Keratinocyte (primary cell): ENCODE results near the gene NR3C2. TPM values are rescaled to one million over a fixed set of nuclear protein-coding genes. Genes with fewer than 3 reads are reported as not detected.

Source experiments
- DNase-seq: peaks from one replicate; pipeline ENCODE4 v3.0.0-alpha.2; 2011; ENCODE audit warnings: low read depth, missing footprints, low spot score
- FAIRE-seq: peaks from 2 replicates; lab custom pipeline; 2011; peaks lifted over from hg19 to GRCh38; lab: Jason Lieb, UNC
- H2AFZ ChIP-seq: 2 replicates; pipeline ENCODE4 v1.6.0; 2012; ENCODE audit warnings: low read length, control low read depth, inconsistent platforms; ENCODE audit not compliant: control insufficient read depth
- H3K27ac ChIP-seq: 2 replicates; pipeline ENCODE4 v1.5.1; 2011; ENCODE audit warnings: low read length; ENCODE audit not compliant: control insufficient read depth, insufficient read depth
- H3K27me3 ChIP-seq: 3 replicates; pipeline ENCODE4 v1.6.0; 2011; ENCODE audit warnings: low read length; ENCODE audit not compliant: control insufficient read depth, insufficient read depth; ENCODE audit errors: extremely low read depth
- H3K36me3 ChIP-seq, 2 experiments: 2 replicates in 1 of 2; 3 replicates in 1 of 2; pipeline ENCODE4 v1.5.1; 2011; ENCODE audit warnings: low read length in 2 of 2, mild to moderate bottlenecking in 1 of 2; ENCODE audit not compliant: control insufficient read depth in 2 of 2, insufficient read depth in 2 of 2; ENCODE audit errors: extremely low read depth in 1 of 2
- H3K4me1 ChIP-seq: 3 replicates; pipeline ENCODE4 v1.5.1; 2011; ENCODE audit warnings: low read length; ENCODE audit not compliant: control insufficient read depth, insufficient read depth; ENCODE audit errors: extremely low read depth
- H3K4me2 ChIP-seq: 3 replicates; pipeline ENCODE4 v1.6.0; 2011; ENCODE audit warnings: low read depth, low read length; ENCODE audit not compliant: control insufficient read depth, insufficient read depth; ENCODE audit errors: extremely low read depth
- H3K4me3 ChIP-seq, 3 experiments: fragments of 200-600 bp in 1 of 3; sonication (generic) in 1 of 3; 2 replicates in 2 of 3; 3 replicates in 1 of 3; pipeline ENCODE4 v1.5.1; 2011 to 2016; ENCODE audit warnings: low read length in 3 of 3, mild to moderate bottlenecking in 3 of 3, control low read depth in 2 of 3, inconsistent platforms in 1 of 3, low read depth in 1 of 3, mixed read lengths in 1 of 3, mixed run types in 1 of 3, moderate library complexity in 1 of 3; ENCODE audit not compliant: control insufficient read depth in 2 of 3, insufficient read depth in 2 of 3; ENCODE audit errors: extremely low read depth in 1 of 3
- H3K79me2 ChIP-seq: 2 replicates; pipeline ENCODE4 v1.6.0; 2012; ENCODE audit warnings: low read length; ENCODE audit not compliant: control insufficient read depth, insufficient read depth
- H3K9ac ChIP-seq: 3 replicates; pipeline ENCODE4 v1.6.0; 2011; ENCODE audit warnings: low read length; ENCODE audit not compliant: control insufficient read depth, insufficient read depth; ENCODE audit errors: extremely low read depth
- H3K9me1 ChIP-seq: 3 replicates; pipeline ENCODE4 v1.6.0; 2011; ENCODE audit warnings: low read length; ENCODE audit not compliant: control insufficient read depth, insufficient read depth; ENCODE audit errors: extremely low read depth
- H3K9me3 ChIP-seq: 2 replicates; pipeline ENCODE4 v1.5.1; 2012; ENCODE audit warnings: low read depth, low read length; ENCODE audit not compliant: control insufficient read depth
- H4K20me1 ChIP-seq: 3 replicates; pipeline ENCODE4 v1.6.0; 2011; ENCODE audit warnings: low read length; ENCODE audit not compliant: control insufficient read depth, insufficient read depth; ENCODE audit errors: extremely low read depth
- EZH2 ChIP-seq: IDR thresholded peaks from one replicate; pipeline ENCODE4 v1.6.1; 2012; ENCODE audit warnings: inconsistent platforms, mild to moderate bottlenecking, low read length, moderate library complexity
- dilution Hi-C: fragments of 300-500 bp; cut with MboI; formaldehyde crosslinking; loops from one replicate; pipeline ENCODE4 v1.7.0; 2020; ENCODE audit warnings: low sequenced_read_pairs; ENCODE audit not compliant: extremely low pct_ligation_motif_present
- polyA plus RNA-seq, 5 experiments: library from polyadenylated mRNA; depleted of rRNA in 3 of 5; stranded (reverse) in 3 of 5; stranded (forward) in 1 of 5; unstranded in 1 of 5; fragments of >200 nt; gene quantifications; 1 replicate in 1 of 5; 2 replicates in 3 of 5; 3 replicates in 1 of 5; pipeline versions ENCODE4 v1.2.1 to v1.2.3, GENCODE V29; 2011 to 2012; ENCODE audit warnings: missing spikeins in 2 of 5, low read depth in 1 of 5, low replicate concordance in 1 of 5
- TF ChIP-seq, protein P1 (sequence below), 3 experiments: IDR thresholded peaks in 1 of 3; conservative IDR thresholded peaks in 1 of 3; optimal IDR thresholded peaks in 1 of 3; 2 replicates in 2 of 3; 3 replicates in 1 of 3; pipeline versions ENCODE3 to v1.5.1; 2011; ENCODE audit warnings: low read length in 3 of 3, mild to moderate bottlenecking in 3 of 3, moderate library complexity in 2 of 3, control low read depth in 1 of 3, inconsistent platforms in 1 of 3; ENCODE audit not compliant: insufficient read depth in 2 of 3; ENCODE audit errors: extremely low read depth in 1 of 3

The NR3C2 gene
- polyA plus RNA-seq, 1 donor (not counting 4 experiments of a cell fraction or from before 2014, with no cell fraction given): 1.5 TPM

DNA sequence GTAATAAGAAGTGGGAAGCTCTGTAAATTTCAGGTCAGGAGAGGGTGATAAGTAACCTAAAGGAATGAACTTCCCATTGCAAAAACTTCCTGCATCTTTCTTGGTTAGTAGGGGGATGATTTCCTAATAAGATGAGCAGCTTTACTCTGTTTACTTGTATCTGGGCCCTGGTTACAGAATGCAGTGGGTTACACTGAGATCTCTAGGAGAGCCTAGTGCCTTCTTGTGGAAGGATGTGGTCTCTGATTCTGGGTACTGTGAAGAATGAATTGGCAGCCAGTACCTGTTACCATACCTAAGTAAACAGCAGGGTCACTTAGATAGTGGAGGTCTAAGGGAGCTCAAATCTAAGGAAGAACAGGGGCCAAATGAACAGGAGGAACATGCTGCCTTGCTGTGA, 389.8 kb downstream of the NR3C2 start:
- no peak overlapping the region for H3K9ac ChIP-seq
- H3K9me1 ChIP-seq: no peaks in the 10 kb centered on the region
- no peaks in the 10 kb centered on the region for H3K79me2 ChIP-seq
- H2AFZ ChIP-seq: no peak overlapping the region
- dilution Hi-C loops: no loop called here
- no peak overlapping the region for H3K27ac ChIP-seq
- H3K36me3 ChIP-seq: peaks cover 0 to 6% of the 10 kb centered on the region in 2 experiments
- H3K4me2 ChIP-seq: no peak overlapping the region
- no peak for DNase-seq
- no peak for TF ChIP-seq EZH2
- TF ChIP-seq, protein P1, sequence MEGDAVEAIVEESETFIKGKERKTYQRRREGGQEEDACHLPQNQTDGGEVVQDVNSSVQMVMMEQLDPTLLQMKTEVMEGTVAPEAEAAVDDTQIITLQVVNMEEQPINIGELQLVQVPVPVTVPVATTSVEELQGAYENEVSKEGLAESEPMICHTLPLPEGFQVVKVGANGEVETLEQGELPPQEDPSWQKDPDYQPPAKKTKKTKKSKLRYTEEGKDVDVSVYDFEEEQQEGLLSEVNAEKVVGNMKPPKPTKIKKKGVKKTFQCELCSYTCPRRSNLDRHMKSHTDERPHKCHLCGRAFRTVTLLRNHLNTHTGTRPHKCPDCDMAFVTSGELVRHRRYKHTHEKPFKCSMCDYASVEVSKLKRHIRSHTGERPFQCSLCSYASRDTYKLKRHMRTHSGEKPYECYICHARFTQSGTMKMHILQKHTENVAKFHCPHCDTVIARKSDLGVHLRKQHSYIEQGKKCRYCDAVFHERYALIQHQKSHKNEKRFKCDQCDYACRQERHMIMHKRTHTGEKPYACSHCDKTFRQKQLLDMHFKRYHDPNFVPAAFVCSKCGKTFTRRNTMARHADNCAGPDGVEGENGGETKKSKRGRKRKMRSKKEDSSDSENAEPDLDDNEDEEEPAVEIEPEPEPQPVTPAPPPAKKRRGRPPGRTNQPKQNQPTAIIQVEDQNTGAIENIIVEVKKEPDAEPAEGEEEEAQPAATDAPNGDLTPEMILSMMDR (optimal IDR thresholded peaks at IDR 0.05 in 1 of 3, IDR thresholded peaks at IDR 0.05 in 1 of 3, conservative IDR thresholded peaks at IDR 0.05 in 1 of 3; ENCODE audit: extremely low read depth in 1 of 3, insufficient read depth in 2 of 3, low read length in 3 of 3): no peak
- peaks cover 6% of the 10 kb centered on the region for H3K4me1 ChIP-seq
- no peaks in the 10 kb centered on the region for H3K27me3 ChIP-seq
- no peaks in the 10 kb centered on the region for H4K20me1 ChIP-seq
- H3K4me3 ChIP-seq: no peak overlapping the region
- H3K9me3 ChIP-seq: no peaks in the 10 kb centered on the region
- FAIRE-seq: no peak

DNA sequence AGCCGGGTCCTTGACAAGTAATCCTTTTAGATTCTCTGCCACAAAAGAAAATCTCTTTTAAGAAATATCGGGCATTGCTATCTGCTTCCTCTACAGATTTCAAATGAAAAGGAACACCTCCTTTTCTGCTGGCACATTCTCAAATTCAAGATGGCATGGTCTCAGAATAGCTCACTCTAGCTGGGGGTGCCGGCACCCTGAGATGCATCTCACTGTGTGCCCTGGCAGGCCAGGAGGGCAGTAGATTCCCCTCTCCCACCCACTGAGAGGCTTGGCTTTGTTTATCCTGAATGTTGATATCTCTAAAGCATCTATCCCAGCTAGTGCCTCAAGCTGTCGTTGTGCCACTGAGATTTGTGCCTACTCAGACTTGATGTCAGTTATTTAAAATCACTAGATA, 390.8 kb downstream of the NR3C2 start:
- Histone ChIP-seq H3K9me3 (no peaks in the 10 kb centered on the region), H3K4me1 (no peaks in the 10 kb centered on the region), H3K27me3 (no peaks in the 10 kb centered on the region), H3K27ac (no peak overlapping the region), H4K20me1 (no peaks in the 10 kb centered on the region), H3K4me3 (no peak overlapping the region), H2AFZ (no peak overlapping the region), H3K36me3 (peaks cover 0 to 6% of the 10 kb centered on the region in 2 experiments), H3K9me1 (no peaks in the 10 kb centered on the region), H3K4me2 (no peak overlapping the region), H3K9ac (no peak overlapping the region), H3K79me2 (no peaks in the 10 kb centered on the region)
- TF ChIP-seq, protein P1 (optimal IDR thresholded peaks at IDR 0.05 in 1 of 3, IDR thresholded peaks at IDR 0.05 in 1 of 3, conservative IDR thresholded peaks at IDR 0.05 in 1 of 3; ENCODE audit: extremely low read depth in 1 of 3, insufficient read depth in 2 of 3, low read length in 3 of 3): no peak
- no peak for TF ChIP-seq EZH2
- no peak for FAIRE-seq
- no peak for DNase-seq
- dilution Hi-C loops: no loop called here
